Karpas-422 (cell line): ENCODE data around the gene FAT1. TPM values are rescaled to one million over a fixed set of nuclear protein-coding genes. Genes with fewer than 3 reads are reported as not detected.

Experiments
- DNase-seq: peaks from one replicate; pipeline ENCODE4 v3.0.0-alpha.2; 2015
- H2AFZ ChIP-seq: fragments of 200-600 bp; sonication (generic); 2 replicates; pipeline ENCODE4 v1.6.1; 2014; ENCODE audit warnings: antibody characterized with exemption, low read length, mixed read lengths
- H3K27ac ChIP-seq: fragments of 200-600 bp; sonication (generic); 2 replicates; pipeline ENCODE4 v1.5.1; 2014; ENCODE audit warnings: mild to moderate bottlenecking, low read length, moderate library complexity
- H3K27me3 ChIP-seq: fragments of 200-600 bp; sonication (generic); 2 replicates; pipeline ENCODE4 v1.6.1; 2014; ENCODE audit warnings: low read length, mixed read lengths
- H3K36me3 ChIP-seq: fragments of 200-600 bp; sonication (generic); 2 replicates; pipeline ENCODE4 v1.6.1; 2014; ENCODE audit warnings: low read length, mixed read lengths; ENCODE audit not compliant: insufficient read depth
- H3K4me1 ChIP-seq: fragments of 200-600 bp; sonication (generic); 2 replicates; pipeline ENCODE4 v1.6.1; 2014; ENCODE audit warnings: mild to moderate bottlenecking, low read length, mixed read lengths
- H3K4me2 ChIP-seq: fragments of 200-600 bp; sonication (generic); 2 replicates; pipeline ENCODE4 v1.6.1; 2014; ENCODE audit warnings: low read length, low read depth, mild to moderate bottlenecking; ENCODE audit not compliant: poor library complexity, severe bottlenecking
- H3K4me3 ChIP-seq: fragments of 200-600 bp; sonication (generic); 2 replicates; pipeline ENCODE4 v1.5.1; 2014; ENCODE audit warnings: mild to moderate bottlenecking, antibody characterized with exemption, low read length, mixed read lengths
- H3K79me2 ChIP-seq: fragments of 200-600 bp; sonication (generic); 2 replicates; pipeline ENCODE4 v1.6.1; 2014; ENCODE audit warnings: mild to moderate bottlenecking, low read length, mixed read lengths
- H3K9ac ChIP-seq: fragments of 200-600 bp; sonication (generic); 2 replicates; pipeline ENCODE4 v1.6.0; 2014; ENCODE audit warnings: low read length
- H3K9me2 ChIP-seq: fragments of 200-600 bp; sonication (generic), shearing (Covaris generic); replicated peaks from 2 replicates; pipeline ENCODE4 v1.6.0; 2014; ENCODE audit warnings: mild to moderate bottlenecking, low read length, moderate library complexity; ENCODE audit not compliant: insufficient read depth
- H3K9me3 ChIP-seq: fragments of 300-700, 200-600 bp; sonication (generic); 2 replicates; pipeline ENCODE4 v1.6.1; 2014; ENCODE audit warnings: low read length, mixed read lengths
- H4K20me1 ChIP-seq: fragments of 200-600 bp; sonication (generic); 2 replicates; pipeline ENCODE4 v1.6.1; 2014; ENCODE audit warnings: mild to moderate bottlenecking, antibody characterized with exemption, low read length, low read depth; ENCODE audit not compliant: insufficient read depth
- total RNA-seq: library from RNA; depleted of rRNA; stranded (reverse); fragments of >200 nt; shearing (Covaris generic); gene quantifications from 2 replicates; pipeline ENCODE4 v1.2.3, GENCODE V29; 2014; ENCODE audit warnings: low replicate concordance; rRNA removed

The FAT1 gene
- total RNA-seq, 1 experiment from 2014 or later = 0.15 TPM

GRCh38 chr4:186551849-186552248 lies 171.8 kb downstream of the FAT1 start:
- Histone ChIP-seq H3K4me3 (no peak overlapping the region), H3K9me2 (no peaks in the 10 kb centered on the region), H3K4me2 (no peak overlapping the region), H2AFZ (no peak overlapping the region), H3K27me3 (no peaks in the 10 kb centered on the region), H3K27ac (no peak overlapping the region), H3K9me3 (no peaks in the 10 kb centered on the region), H3K79me2 (no peaks in the 10 kb centered on the region), H3K9ac (no peak overlapping the region), H3K4me1 (no peaks in the 10 kb centered on the region), H4K20me1 (no peaks in the 10 kb centered on the region), H3K36me3 (no peaks in the 10 kb centered on the region)
- no peak for DNase-seq

- Histone ChIP-seq H3K9me2 (no peaks in the 10 kb centered on the region), H3K79me2 (no peaks in the 10 kb centered on the region), H3K4me3 (no peak overlapping the region), H3K9ac (no peak overlapping the region), H3K27ac (no peak overlapping the region), H3K4me1 (no peaks in the 10 kb centered on the region), H4K20me1 (no peaks in the 10 kb centered on the region), H3K27me3 (no peaks in the 10 kb centered on the region), H2AFZ (no peak overlapping the region), H3K9me3 (no peaks in the 10 kb centered on the region), H3K4me2 (no peak overlapping the region), H3K36me3 (no peaks in the 10 kb centered on the region)
- no peak for DNase-seq
These were observed 178.2 kb downstream of the FAT1 start for GRCh38 chr4:186545436-186545835.

GRCh38 chr4:186543206-186543605 lies 180.4 kb downstream of the FAT1 start:
- no peaks in the 10 kb centered on the region for H3K9me3 ChIP-seq
- H3K4me3 ChIP-seq = no peak overlapping the region
- no peaks in the 10 kb centered on the region for H3K4me1 ChIP-seq
- H4K20me1 ChIP-seq = no peaks in the 10 kb centered on the region
- no peaks in the 10 kb centered on the region for H3K9me2 ChIP-seq
- H3K9ac ChIP-seq = no peak overlapping the region
- DNase-seq = no peak
- no peak overlapping the region for H3K27ac ChIP-seq
- H2AFZ ChIP-seq = no peak overlapping the region
- no peaks in the 10 kb centered on the region for H3K79me2 ChIP-seq
- no peaks in the 10 kb centered on the region for H3K27me3 ChIP-seq
- no peak overlapping the region for H3K4me2 ChIP-seq
- no peaks in the 10 kb centered on the region for H3K36me3 ChIP-seq

GRCh38 chr4:186541801-186542200 lies 181.9 kb downstream of the FAT1 start:
- H3K4me2 ChIP-seq = no peak overlapping the region
- no peaks in the 10 kb centered on the region for H3K27me3 ChIP-seq
- no peaks in the 10 kb centered on the region for H3K9me3 ChIP-seq
- H3K9me2 ChIP-seq = no peaks in the 10 kb centered on the region
- H3K27ac ChIP-seq = no peak overlapping the region
- H3K79me2 ChIP-seq = no peaks in the 10 kb centered on the region
- DNase-seq = no peak
- no peak overlapping the region for H2AFZ ChIP-seq
- H4K20me1 ChIP-seq = no peaks in the 10 kb centered on the region
- no peaks in the 10 kb centered on the region for H3K4me1 ChIP-seq
- no peaks in the 10 kb centered on the region for H3K36me3 ChIP-seq
- no peak overlapping the region for H3K9ac ChIP-seq
- no peak overlapping the region for H3K4me3 ChIP-seq

- H2AFZ ChIP-seq = no peak overlapping the region
- no peaks in the 10 kb centered on the region for H4K20me1 ChIP-seq
- no peaks in the 10 kb centered on the region for H3K4me1 ChIP-seq
- H3K36me3 ChIP-seq = no peaks in the 10 kb centered on the region
- no peak overlapping the region for H3K4me3 ChIP-seq
- no peak for DNase-seq
- H3K79me2 ChIP-seq = no peaks in the 10 kb centered on the region
- H3K9me2 ChIP-seq = no peaks in the 10 kb centered on the region
- H3K9me3 ChIP-seq = no peaks in the 10 kb centered on the region
- no peaks in the 10 kb centered on the region for H3K27me3 ChIP-seq
- H3K27ac ChIP-seq = no peak overlapping the region
- no peak overlapping the region for H3K4me2 ChIP-seq
- no peak overlapping the region for H3K9ac ChIP-seq
These were observed 185.7 kb downstream of the FAT1 start for GRCh38 chr4:186537843-186538521.

Other genes starting within 250 kb of the FAT1 start
- gene MTNR1A, start 168.3 kb downstream of the FAT1 start, total RNA-seq = not detected in 2 replicates